Psoas muscle (tissue), 8 donors: ENCODE results near the gene DCAF12. TPM values are rescaled to one million over a fixed set of nuclear protein-coding genes. Genes with fewer than 3 reads are reported as not detected.
"Not testable (repeated sequence)": the region's sequence is repeated elsewhere in the genome, so short reads cannot be mapped to it uniquely, and the experiment has no call there.

Experiments
- ATAC-seq, 4 donors: fragments of 200-7000 bp; cut with Tn5 transposase; one replicate each; pipeline ENCODE4 v1.9.1; 2020; ENCODE audit warnings: moderate library complexity in 3 of 4, mild to moderate bottlenecking in 2 of 4
- DNase-seq, 2 donors: peaks; one replicate each; pipeline ENCODE4 v3.0.0-alpha.2; 2020
- H3K27ac ChIP-seq: fragments of 200-600 bp; one replicate; pipeline ENCODE4 v1.8.0; 2022
- H3K27me3 ChIP-seq, 3 donors: fragments of 200-600 bp in 1 of 3; one replicate each; pipeline versions ENCODE4 v1.6.1 to v1.8.0; 2013 to 2022; ENCODE audit warnings: low read length in 2 of 3, mild to moderate bottlenecking in 2 of 3, moderate library complexity in 1 of 3; ENCODE audit not compliant: insufficient read depth in 3 of 3
- H3K36me3 ChIP-seq, 2 donors: fragments of 200-600 bp in 1 of 2; one replicate each; pipeline versions ENCODE4 v1.6.1 to v1.8.0; 2013 to 2022; ENCODE audit warnings: low read depth in 1 of 2, mild to moderate bottlenecking in 1 of 2, moderate library complexity in 1 of 2; ENCODE audit not compliant: insufficient read depth in 1 of 2
- H3K4me1 ChIP-seq: fragments of 200-600 bp; one replicate; pipeline ENCODE4 v1.8.0; 2022
- H3K4me3 ChIP-seq: fragments of 200-600 bp; one replicate; pipeline ENCODE4 v1.8.0; 2022; ENCODE audit warnings: mild to moderate bottlenecking
- H3K9me3 ChIP-seq: fragments of 200-600 bp; one replicate; pipeline ENCODE4 v1.8.0; 2022
- CTCF ChIP-seq: fragments of 200-600 bp; IDR thresholded peaks from one replicate; pipeline ENCODE4 v1.8.0; 2022; ENCODE audit warnings: antibody characterized with exemption
- WGBS, 3 donors: extraction: QIAGEN DNeasy Blood & Tissue Kit; methylation state at CpG; one replicate each; pipeline versions ENCODE4 v1.1.6 to v1.1.7; 2013; 5-methylcytosine and 5-hydroxymethylcytosine counted together
- intact Hi-C, 2 donors: fragments of 100-400 bp; cut with DNase I; formaldehyde crosslinking; loops; one replicate each; pipeline versions ENCODE4 v1.11.0 to v1.14.2; 2022
- polyA plus RNA-seq, 3 donors: library from polyadenylated mRNA; stranded (reverse); fragments of 200-250 nt; gene quantifications; one replicate each; pipeline ENCODE4 v1.2.3, GENCODE V29; 2013
- total RNA-seq, 4 donors: library from RNA; stranded (reverse); fragmentation: NEBNext Ultra II Directional in 2 of 4; extraction: Animal tissue kit (Norgen Biotek cat#: 25700) in 2 of 4; gene quantifications; one replicate each; pipeline versions ENCODE4 v1.2.1 to v1.2.4, GENCODE V29; 2021 to 2023
- donor health status: healthy with polysubstance abuse.
- donor health status: DM: no; HTN: no; CAD: no; lungs with moderate emphysema.
- donor health status: Bipolar disorder and iron deficiency.
- donor health status: healthy.
- donor health status: DM: yes; HTN: yes; CAD: no.
- donor health status: DM: no; HTN: no; CAD: no.
- donor health status: DM: no; HTN: no; CAD: no.
- donor health status: DM: yes; HTN: yes; CAD: no.

The DCAF12 gene
- total and polyA plus RNA-seq, 7 donors: 15.8 to 38.0 (median 23.0) TPM

GRCh38 chr9:34046784-34047379 is 79.6 kb downstream of the DCAF12 start:
- no peak for TF ChIP-seq CTCF
- DNase-seq: no peak
- intact Hi-C loops: loop anchor here in 1 of 2 donors (5.0 to 10.0 kb wide), 2 partner anchors 40 to 62 kb away; no protein-coding TSS in a partner anchor
- H3K9me3 ChIP-seq: no peaks in the 10 kb centered on the region
- H3K4me1 ChIP-seq: peaks cover 24% of the 10 kb centered on the region
- WGBS, 3 donors: 45 to 61% (median 56%) methylated on average over 5 of the region's 5 CpGs
- H3K4me3 ChIP-seq: peak overlapping the region; percentile 94
- H3K27me3 ChIP-seq: no peaks in the 10 kb centered on the region
- ATAC-seq: no peak
- peaks cover 0 to 8% of the 10 kb centered on the region in 2 donors for H3K36me3 ChIP-seq
- H3K27ac ChIP-seq: peak overlapping the region; percentile 98

GRCh38 chr9:34045903-34046302 is 80.6 kb downstream of the DCAF12 start:
- Histone ChIP-seq H3K27ac (peak overlapping the region; percentile 98), H3K27me3 (no peaks in the 10 kb centered on the region), H3K36me3 (peaks cover 0 to 13% of the 10 kb centered on the region in 2 donors), H3K9me3 (no peaks in the 10 kb centered on the region), H3K4me3 (no peak overlapping the region), H3K4me1 (peaks cover 24% of the 10 kb centered on the region)
- TF ChIP-seq CTCF: no peak
- ATAC-seq (no peak), DNase-seq (no peak)
- 61 to 65% (median 62%) methylated on average over 3 of the region's 3 CpGs for WGBS, 3 donors
- intact Hi-C loops: loop anchor here (1.0 to 10.0 kb wide), 3 partner anchors 14 to 61 kb away; no protein-coding TSS in a partner anchor

- not testable (repeated sequence) for H3K9me3 ChIP-seq, H3K27me3 ChIP-seq, ATAC-seq, H3K27ac ChIP-seq, H3K4me3 ChIP-seq, DNase-seq
- Histone ChIP-seq H3K4me1 (peaks cover 14% of the 10 kb centered on the region), H3K36me3 (peaks cover 0 to 18% of the 10 kb centered on the region in 2 donors)
- intact Hi-C loops: loop anchor here in 1 of 2 donors (10.0 kb wide), 1 partner anchor 57 kb away; no protein-coding TSS in a partner anchor
- 95 to 98% (median 97%) methylated on average over 10 of the region's 10 CpGs for WGBS, 3 donors
Measured at GRCh38 chr9:34042074-34042473, 84.4 kb downstream of the DCAF12 start.

- H3K4me3 ChIP-seq, DNase-seq, ATAC-seq, intact Hi-C loops, H3K9me3 ChIP-seq, H3K27ac ChIP-seq, H3K27me3 ChIP-seq, H3K4me1 ChIP-seq: not testable (repeated sequence)
- 94 to 97% (median 95%) methylated on average over 13 to 37 of the region's 37 CpGs for WGBS, 3 donors
- H3K36me3 ChIP-seq: peaks cover 0 to 10% of the 10 kb centered on the region in 2 donors
Measured at GRCh38 chr9:34038851-34039250, 87.6 kb downstream of the DCAF12 start.

- intact Hi-C loops: no loop called here
- Histone ChIP-seq H3K36me3 (peaks cover 0 to 10% of the 10 kb centered on the region in 2 donors), H3K27me3 (no peaks in the 10 kb centered on the region), H3K4me3 (no peak overlapping the region), H3K27ac (no peak overlapping the region), H3K4me1 (no peaks in the 10 kb centered on the region), H3K9me3 (no peaks in the 10 kb centered on the region)
- 80 to 87% (median 84%) methylated on average over 2 of the region's 2 CpGs for WGBS, 3 donors
- DNase-seq: no peak
- no peak for TF ChIP-seq CTCF
- no peak for ATAC-seq
Measured at GRCh38 chr9:34037626-34038025, 88.9 kb downstream of the DCAF12 start.
